Regular cardiac myocyte (primary cell): ENCODE results near the gene ADRA2A. TPM values are rescaled to one million over a fixed set of nuclear protein-coding genes. Genes with fewer than 3 reads are reported as not detected.

ENCODE experiments used
- total RNA-seq: library from RNA; depleted of rRNA; stranded (reverse); fragments of >200 nt; gene quantifications from 2 replicates; pipeline ENCODE4 v1.2.3, GENCODE V29; 2014

ADRA2A gene
- total RNA-seq, result under 0.01 TPM in 1 of 2 replicates, not detected in the other

GRCh38 chr10:111076682-111077478, at the start of gene ADRA2A:
Gene ADRA2A, plus strand, starts transcription at chr10:111077029. Its CDS starts 968 bp downstream, at chr10:111077997.

Other genes with a start within 250 kb of the ADRA2A start
- gene PDCD4, start 205.1 kb upstream of the ADRA2A start, total RNA-seq, result 47.1 and 59.0 TPM in 2 replicates
- 27.4 and 28.2 TPM in 2 replicates for gene BBIP1, start 157.8 kb upstream of the ADRA2A start, total RNA-seq
- gene SHOC2, start 157.4 kb upstream of the ADRA2A start, total RNA-seq, result 52.0 and 69.1 TPM in 2 replicates